ES-I3 (cell line): ENCODE measurements around the gene DDX6.
"Not testable (repeated sequence)": the region's sequence is repeated elsewhere in the genome, so short reads cannot be mapped to it uniquely, and the experiment has no call there.

Source experiments
- H3K36me3 ChIP-seq: 2 replicates; pipeline ENCODE4 v1.6.1; 2013; ENCODE audit warnings: mild to moderate bottlenecking, low read length, control low read depth, moderate library complexity; ENCODE audit not compliant: insufficient read depth
- H3K4me1 ChIP-seq: 2 replicates; pipeline ENCODE4 v1.6.1; 2013; ENCODE audit warnings: mild to moderate bottlenecking, control low read depth, low read length; ENCODE audit not compliant: insufficient read depth
- H3K9ac ChIP-seq: 2 replicates; pipeline ENCODE4 v1.6.1; 2013; ENCODE audit warnings: low read depth, mild to moderate bottlenecking, low read length, moderate library complexity
- H3K9me3 ChIP-seq: 2 replicates; pipeline ENCODE4 v1.6.1; 2013; ENCODE audit warnings: mild to moderate bottlenecking, low read length, moderate library complexity; ENCODE audit not compliant: control insufficient read depth, insufficient read depth

Gene DDX6

DNA sequence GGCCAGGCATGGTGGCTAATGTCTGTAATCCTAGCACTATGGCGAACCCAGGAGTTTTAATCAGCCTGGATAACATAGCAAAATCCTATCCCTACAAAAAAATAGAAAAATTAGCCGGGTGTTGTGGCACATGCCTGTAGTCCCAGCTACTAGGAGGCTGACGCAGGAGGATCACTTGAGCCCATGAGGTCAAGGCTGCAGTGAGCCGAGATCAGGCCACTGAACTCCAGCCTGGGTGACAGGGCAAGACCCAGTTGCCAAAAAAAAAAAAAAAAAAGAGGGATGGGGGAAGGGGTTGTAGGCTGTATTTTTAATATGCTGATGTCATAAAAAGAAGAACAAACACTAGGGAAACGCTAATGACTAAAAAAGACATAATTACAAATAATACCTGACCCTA is 12.1 kb downstream of the DDX6 start:
- no peak overlapping the region for H3K9ac ChIP-seq
- H3K4me1 ChIP-seq, result 0 out of 2 replicates have a peak, but pooled peaks cover 2% of the 10 kb centered on the region
- H3K36me3 ChIP-seq, result peaks cover 40% of the 10 kb centered on the region
- H3K9me3 ChIP-seq, result no peaks in the 10 kb centered on the region

DNA sequence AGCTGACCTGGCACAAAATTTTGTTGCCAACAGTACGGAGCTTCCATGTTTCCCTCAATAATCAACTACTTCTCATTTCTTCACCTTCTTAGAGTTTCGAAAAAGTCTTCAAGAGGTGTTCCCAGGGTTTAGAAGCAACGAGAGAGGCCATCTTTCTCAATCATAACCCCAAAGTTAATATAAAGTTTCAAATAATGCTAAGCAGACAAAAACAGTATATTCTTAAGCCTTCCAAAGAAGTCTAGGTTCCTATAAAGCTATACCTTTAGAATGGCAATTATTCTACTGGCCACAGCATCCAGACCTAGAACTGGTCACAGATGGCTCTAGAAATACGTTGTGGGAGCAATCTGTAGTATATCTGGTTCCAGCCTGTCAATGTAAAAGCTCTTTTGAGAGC is 16.9 kb downstream of the DDX6 start:
- H3K9ac ChIP-seq, result no peak overlapping the region
- H3K4me1 ChIP-seq, result 0 out of 2 replicates have a peak, but pooled peaks cover 2% of the 10 kb centered on the region
- no peaks in the 10 kb centered on the region for H3K9me3 ChIP-seq
- peaks cover 47% of the 10 kb centered on the region for H3K36me3 ChIP-seq

DNA sequence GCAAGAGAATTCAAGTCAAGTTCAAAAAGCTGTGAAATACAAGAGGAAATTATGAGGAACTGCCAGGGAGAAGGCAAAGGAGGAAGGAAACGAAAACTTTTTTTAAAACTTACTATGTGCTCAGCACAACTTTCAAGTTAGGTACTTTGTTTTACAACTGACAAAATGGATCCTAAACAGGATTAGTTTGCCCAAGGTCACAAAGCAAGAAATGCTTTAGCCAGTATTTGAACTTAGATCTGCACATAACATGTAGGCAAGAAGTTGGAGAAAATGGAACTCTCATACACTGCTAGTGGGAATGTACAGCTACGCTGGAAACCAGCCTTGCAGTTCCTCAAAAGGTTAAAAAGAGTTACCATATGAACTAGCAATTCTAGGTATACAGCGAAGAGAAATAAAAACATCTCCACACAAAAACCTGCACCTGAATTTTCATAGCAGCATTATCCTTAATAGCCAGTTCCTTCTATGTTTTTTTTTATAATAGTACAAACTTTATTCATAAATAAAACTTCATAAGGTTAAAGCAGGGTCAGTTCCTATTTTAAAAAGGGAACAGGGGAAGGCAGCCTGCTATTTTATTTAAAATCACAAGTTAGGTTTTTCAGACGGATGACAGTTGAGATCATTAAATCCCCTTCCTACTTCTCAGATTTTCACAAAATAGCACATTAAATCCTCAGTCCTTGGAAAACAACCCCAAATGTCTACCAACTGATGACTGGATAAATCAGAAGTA is 19.2 kb downstream of the DDX6 start:
- H3K4me1 ChIP-seq, result 0 out of 2 replicates have a peak, but pooled peaks cover 2% of the 10 kb centered on the region
- H3K9me3 ChIP-seq, result no peaks in the 10 kb centered on the region
- no peak overlapping the region for H3K9ac ChIP-seq
- H3K36me3 ChIP-seq, result peaks cover 37% of the 10 kb centered on the region

DNA sequence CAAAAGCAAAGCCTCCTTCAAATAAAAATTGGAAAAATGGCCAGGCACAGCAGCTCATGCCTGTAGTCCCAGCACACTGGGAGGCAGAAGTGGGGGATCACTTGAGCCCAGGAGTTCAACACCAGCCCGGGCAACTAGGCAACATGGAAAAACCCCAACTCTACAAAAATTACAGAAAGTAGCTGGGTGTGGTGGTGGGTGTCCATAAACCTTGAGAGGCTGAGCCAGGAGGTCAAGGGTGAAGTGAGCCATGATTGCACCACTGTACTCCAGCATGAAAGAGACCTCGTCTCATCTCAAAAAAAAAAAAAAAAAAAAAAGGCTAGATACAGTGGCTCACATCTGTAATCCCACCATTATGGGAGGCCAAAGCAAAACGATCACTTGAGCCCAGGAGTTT is 22.3 kb downstream of the DDX6 start:
- no peaks in the 10 kb centered on the region for H3K9me3 ChIP-seq
- H3K36me3 ChIP-seq, result peaks cover 21% of the 10 kb centered on the region
- H3K4me1 ChIP-seq, result no peaks in the 10 kb centered on the region

DNA sequence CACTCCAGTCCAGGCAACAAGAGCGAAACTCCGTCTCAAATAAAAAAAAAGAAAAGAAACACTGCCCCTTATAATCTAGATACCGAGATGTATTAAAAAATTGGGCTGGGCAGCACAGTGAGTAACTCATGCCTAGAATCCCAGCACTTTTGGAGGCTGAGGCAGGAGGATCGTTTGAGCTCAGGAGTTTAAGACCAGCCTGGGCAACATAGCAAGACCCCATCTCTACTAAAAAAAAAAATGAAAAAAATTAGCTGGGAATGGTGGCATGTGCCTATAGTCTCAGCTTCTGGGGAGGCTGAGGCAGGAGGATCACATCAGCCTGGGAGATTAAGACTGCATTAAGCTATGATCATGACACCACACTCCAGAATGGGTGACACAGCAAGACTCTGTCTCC is 24.9 kb downstream of the DDX6 start:
- H3K4me1 ChIP-seq, result no peaks in the 10 kb centered on the region
- H3K9ac ChIP-seq, result no peak overlapping the region
- peaks cover 12% of the 10 kb centered on the region for H3K36me3 ChIP-seq
- no peaks in the 10 kb centered on the region for H3K9me3 ChIP-seq

More for the DNA sequence above, 22.3 kb downstream of the DDX6 start:
- H3K9ac ChIP-seq, result no peak overlapping the region

DNA sequence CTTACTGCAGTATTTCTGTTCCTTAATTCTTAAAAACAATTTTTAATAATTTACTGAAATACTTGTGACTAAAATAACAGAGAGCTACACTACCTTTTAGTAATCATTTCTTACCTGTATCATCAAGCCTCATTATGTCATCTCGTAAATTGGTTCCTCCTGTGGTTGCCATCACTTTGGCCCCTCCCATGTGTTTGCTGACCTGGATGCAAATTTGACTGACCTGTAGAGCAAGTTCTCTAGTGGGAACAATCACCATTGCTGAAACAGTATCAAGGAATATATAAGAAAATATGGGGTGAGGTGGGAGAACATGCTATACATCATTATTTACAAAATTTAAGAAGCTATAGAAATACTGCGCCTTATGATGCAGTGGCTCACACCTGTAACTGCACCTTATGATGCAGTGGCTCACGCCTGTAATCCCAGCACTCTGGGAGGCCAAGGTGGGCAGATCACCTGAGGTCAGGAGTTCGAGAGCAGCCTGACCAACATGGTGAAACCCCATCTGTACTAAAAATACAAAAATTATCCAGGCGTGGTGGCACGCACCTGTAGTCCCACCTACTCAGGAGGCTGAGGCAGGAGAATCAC is 25.8 kb downstream of the DDX6 start:
- H3K36me3 ChIP-seq, result peaks cover 13% of the 10 kb centered on the region
- H3K4me1 ChIP-seq, H3K9ac ChIP-seq, H3K9me3 ChIP-seq: not testable (repeated sequence)

DNA sequence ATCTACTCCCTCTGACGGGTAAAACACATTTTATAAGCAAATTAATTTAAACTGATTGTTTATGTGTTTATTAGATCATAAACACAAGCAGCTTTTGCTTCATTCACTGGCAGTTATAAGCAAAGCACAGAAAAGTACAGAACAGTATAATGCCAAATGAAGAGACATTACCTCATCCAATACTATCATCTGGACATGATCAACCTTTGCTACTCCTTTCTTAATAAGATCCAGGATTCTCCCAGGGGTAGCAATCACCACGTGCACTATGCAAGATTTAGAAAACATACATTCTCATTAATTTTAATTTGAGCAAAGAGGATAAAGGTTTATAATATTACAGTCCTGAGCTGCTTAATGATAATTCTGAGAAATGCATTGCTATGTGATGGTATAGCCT is 27.9 kb downstream of the DDX6 start:
- Histone ChIP-seq H3K36me3 (peaks cover 18% of the 10 kb centered on the region), H3K4me1 (no peaks in the 10 kb centered on the region), H3K9ac (no peak overlapping the region), H3K9me3 (no peaks in the 10 kb centered on the region)

DNA sequence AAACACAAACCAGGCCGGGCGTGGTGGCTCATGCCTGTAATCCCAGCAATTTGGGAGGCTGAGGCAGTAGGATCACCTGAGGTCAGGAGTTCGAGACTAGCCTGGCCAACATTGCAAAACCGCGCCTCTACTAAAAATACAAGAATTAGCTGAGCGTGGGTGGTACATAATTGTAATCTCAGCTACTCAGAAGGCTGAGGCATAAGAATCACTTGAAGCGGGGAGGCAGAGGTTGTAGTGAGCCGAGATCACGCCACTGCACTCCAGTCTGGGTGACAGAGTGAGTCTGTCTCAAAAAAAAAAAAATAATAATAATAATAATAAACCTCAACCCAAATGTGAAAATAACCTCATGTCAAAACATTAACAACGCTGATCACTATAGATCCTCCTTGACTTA is 29.0 kb downstream of the DDX6 start:
- H3K4me1 ChIP-seq, H3K9ac ChIP-seq, H3K9me3 ChIP-seq: not testable (repeated sequence)
- H3K36me3 ChIP-seq, result peaks cover 16% of the 10 kb centered on the region

DNA sequence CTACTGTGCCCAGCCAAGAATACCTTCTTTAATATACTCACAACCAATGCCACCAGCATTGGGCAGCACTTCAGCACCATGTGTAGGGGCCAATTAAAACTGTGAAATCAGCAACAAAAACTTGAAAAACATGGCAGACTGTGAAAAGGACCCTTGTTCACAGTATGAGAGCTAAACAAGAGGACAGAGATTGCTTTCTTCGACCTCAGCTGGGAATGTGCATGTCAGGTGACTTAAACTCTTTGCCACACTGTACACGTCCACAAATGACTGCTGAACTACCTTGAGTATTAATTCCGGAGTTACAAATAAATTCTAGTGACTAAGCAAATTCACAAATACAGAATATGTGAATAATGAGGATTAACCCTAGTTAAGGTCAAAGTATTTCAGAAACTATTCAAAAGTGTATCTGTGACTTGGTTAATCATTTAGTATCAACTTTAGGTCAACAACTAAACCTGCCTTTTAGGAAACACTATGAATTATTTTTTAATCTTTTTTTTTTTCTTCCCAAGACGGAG is 33.0 kb downstream of the DDX6 start:
- Histone ChIP-seq H3K36me3 (peaks cover 32% of the 10 kb centered on the region), H3K9me3 (no peaks in the 10 kb centered on the region), H3K9ac (no peak overlapping the region), H3K4me1 (no peaks in the 10 kb centered on the region)

DNA sequence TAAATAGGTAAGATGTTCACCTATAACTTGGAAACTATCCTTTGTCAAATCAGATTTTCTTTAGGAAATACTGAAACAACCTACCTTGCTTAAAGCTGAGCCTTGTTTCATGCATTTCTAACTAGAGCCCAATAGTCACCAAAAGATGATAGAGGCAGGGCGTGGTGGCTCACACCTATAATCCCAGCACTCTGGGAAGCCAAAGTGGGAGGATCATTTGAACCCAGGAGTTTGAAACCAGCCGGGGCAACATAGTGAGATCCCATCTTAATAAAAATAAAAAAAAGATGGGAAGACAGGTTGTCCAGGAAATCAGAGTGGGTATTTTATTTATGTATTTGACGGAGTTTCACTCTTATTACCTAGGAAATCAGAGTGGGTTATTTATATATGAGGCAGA is 38.3 kb downstream of the DDX6 start:
- Histone ChIP-seq H3K9me3 (no peaks in the 10 kb centered on the region), H3K4me1 (no peaks in the 10 kb centered on the region), H3K9ac (no peak overlapping the region), H3K36me3 (peaks cover 46% of the 10 kb centered on the region)

DNA sequence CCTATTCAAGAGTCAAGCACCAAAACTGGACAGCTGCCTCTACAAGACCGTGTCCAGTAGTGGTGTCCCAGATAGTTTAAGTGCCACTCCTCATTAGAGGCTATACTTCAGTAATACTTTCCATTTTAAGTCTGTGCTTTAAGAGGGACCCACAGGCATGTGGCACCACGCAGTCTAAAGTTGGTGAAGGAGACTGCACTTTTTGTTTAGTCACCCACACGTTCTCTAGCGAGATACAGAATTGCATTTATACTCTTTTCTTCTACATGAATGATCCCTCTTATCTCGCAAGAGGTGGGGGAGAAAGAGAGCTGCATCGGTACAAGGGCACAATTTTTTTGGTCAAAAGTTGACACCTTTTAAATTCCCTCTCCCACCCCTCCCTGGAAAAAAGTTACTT is 41.5 kb downstream of the DDX6 start:
- Histone ChIP-seq H3K4me1 (no peaks in the 10 kb centered on the region), H3K9me3 (no peaks in the 10 kb centered on the region), H3K9ac (no peak overlapping the region), H3K36me3 (peaks cover 36% of the 10 kb centered on the region)

DNA sequence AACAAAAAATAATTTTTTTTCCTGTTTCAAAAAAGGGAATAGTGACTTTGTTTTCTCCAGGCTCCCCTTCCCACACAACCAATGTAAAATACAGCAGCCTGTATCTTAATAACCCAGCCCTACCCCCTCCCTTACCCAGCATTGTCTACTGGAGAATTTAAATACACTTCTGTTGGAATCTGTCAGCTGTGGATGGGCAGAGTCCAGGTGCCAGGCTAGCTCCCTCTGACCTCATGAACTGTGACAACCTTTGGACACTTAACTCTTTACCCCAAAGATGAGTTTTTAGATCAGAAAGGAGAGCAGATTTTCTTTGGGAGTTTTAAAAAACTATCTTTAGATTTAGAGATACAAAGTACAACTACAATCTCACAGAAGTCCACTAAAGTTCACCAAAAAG is 42.9 kb downstream of the DDX6 start:
- no peak overlapping the region for H3K9ac ChIP-seq
- H3K9me3 ChIP-seq, result no peaks in the 10 kb centered on the region
- peaks cover 28% of the 10 kb centered on the region for H3K36me3 ChIP-seq
- no peaks in the 10 kb centered on the region for H3K4me1 ChIP-seq

DNA sequence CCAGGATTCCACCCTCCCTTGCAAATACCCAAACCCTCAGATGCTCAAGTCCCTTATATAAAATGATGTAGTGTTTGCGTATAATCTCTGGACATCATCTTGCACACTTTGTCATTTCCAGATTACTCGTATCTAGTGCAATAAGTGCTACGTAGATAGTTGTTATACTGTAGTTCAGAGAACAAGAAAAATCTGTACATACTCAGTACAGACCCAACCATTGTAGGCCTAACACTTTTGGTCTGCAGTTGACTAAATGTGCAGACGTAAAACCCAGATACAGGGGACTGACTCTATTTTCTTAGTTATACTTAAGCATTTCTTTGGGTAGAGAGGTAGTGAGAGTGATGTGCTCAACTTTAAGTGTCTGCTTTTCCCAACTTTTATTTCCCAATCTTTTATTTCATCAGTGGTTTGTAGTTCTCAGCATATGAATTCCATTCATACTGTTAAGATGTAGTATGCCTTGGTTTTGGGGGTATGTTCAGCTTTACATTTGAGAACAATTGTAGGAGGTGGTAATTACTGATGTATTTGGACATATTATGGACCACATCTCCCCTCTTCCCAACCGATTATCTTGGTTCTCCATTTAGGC is 43.9 kb downstream of the DDX6 start:
- H3K9me3 ChIP-seq, result no peaks in the 10 kb centered on the region
- no peak overlapping the region for H3K9ac ChIP-seq
- peaks cover 3% of the 10 kb centered on the region; the same call in 1 of the 2 replicates for H3K4me1 ChIP-seq
- peaks cover 18% of the 10 kb centered on the region for H3K36me3 ChIP-seq

DNA sequence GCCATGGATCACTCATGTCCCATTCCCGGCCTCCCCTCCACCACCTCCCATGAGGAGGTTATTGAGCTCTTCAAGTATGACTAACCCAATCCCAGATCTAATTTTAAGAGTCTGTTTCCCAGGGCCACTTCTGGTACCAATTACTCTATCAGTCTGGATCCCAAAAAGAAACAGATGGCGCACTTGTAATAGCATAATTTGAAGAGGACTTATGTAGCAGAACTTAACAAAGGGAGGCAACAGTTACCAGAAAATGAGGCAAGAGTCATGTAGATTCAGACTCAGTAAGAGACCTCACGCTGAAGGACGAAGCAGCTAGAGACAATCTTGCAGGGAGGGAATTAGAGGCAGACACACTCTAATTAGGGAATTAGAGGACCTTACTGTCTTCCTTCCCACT is 46.9 kb downstream of the DDX6 start:
- Histone ChIP-seq H3K9me3 (no peaks in the 10 kb centered on the region), H3K4me1 (peaks cover 4% of the 10 kb centered on the region; the same call in 1 of the 2 replicates), H3K9ac (no peak overlapping the region), H3K36me3 (no peaks in the 10 kb centered on the region; the same call in 1 of the 2 replicates)

DNA sequence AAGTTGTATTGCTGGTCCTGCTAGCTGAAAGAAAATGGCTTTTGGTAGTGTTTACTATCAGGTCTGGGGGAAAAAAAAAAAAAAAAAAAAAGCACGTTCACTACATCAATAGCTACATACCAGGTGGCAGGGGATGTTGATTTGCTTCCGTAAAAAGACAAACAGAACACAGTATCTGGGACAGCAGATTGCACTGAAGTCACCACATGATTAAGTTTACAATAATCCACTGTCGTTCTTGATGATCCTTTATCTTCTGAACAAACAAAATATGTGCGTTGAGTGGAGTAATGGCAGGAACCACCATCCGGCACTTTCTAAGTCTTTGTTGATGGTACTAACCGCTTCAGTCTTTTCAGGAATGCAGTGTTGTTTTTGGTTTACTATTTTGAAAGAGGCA is 48.7 kb downstream of the DDX6 start:
- H3K9me3 ChIP-seq, result no peaks in the 10 kb centered on the region

More for the DNA sequence above, 48.7 kb downstream of the DDX6 start:
- H3K36me3 ChIP-seq, result no peaks in the 10 kb centered on the region; the same call in 1 of the 2 replicates
- H3K9ac ChIP-seq, result no peak overlapping the region
- H3K4me1 ChIP-seq, result peaks cover 4% of the 10 kb centered on the region; the same call in 1 of the 2 replicates
